BE2C (cell line): ENCODE data around the gene RFX8.

Source experiments
- DNase-seq: peaks from one replicate; pipeline ENCODE4 v3.0.0-alpha.2; 2020
- H3K27me3 ChIP-seq: fragments of 250-450 bp; sonication (Bioruptor Pico); 2 replicates; pipeline ENCODE4 v1.5.1; 2020; ENCODE audit warnings: mild to moderate bottlenecking
- H3K36me3 ChIP-seq: fragments of 250-450 bp; sonication (Bioruptor Pico); 2 replicates; pipeline ENCODE4 v1.5.1; 2020; ENCODE audit warnings: mild to moderate bottlenecking
- H3K4me1 ChIP-seq: fragments of 250-450 bp; sonication (Bioruptor Pico); 2 replicates; pipeline ENCODE4 v1.5.1; 2020
- H3K4me3 ChIP-seq: 2 replicates; pipeline ENCODE4 v1.5.1; 2011; ENCODE audit warnings: low read depth, low read length
- H3K9me3 ChIP-seq: fragments of 250-450 bp; sonication (Bioruptor Pico); 2 replicates; pipeline ENCODE4 v1.5.1; 2020
- CTCF ChIP-seq: IDR thresholded peaks from 2 replicates; pipeline ENCODE4 v1.5.1; 2012; ENCODE audit warnings: mild to moderate bottlenecking, low read depth, low read length

RFX8 gene

GRCh38 chr2:101374821-101375561, 99.9 kb downstream of the RFX8 start:
- no peak for DNase-seq
- H3K36me3 ChIP-seq: no peaks in the 10 kb centered on the region
- no peaks in the 10 kb centered on the region for H3K9me3 ChIP-seq
- TF ChIP-seq CTCF: no peak
- H3K4me3 ChIP-seq: no peak overlapping the region
- no peaks in the 10 kb centered on the region for H3K27me3 ChIP-seq
- no peaks in the 10 kb centered on the region for H3K4me1 ChIP-seq

- no peaks in the 10 kb centered on the region for H3K4me1 ChIP-seq
These were observed 102.1 kb downstream of the RFX8 start for GRCh38 chr2:101372792-101373191.

GRCh38 chr2:101371636-101372035, 103.3 kb downstream of the RFX8 start:
- Histone ChIP-seq H3K4me1 (no peaks in the 10 kb centered on the region), H3K9me3 (no peaks in the 10 kb centered on the region), H3K36me3 (no peaks in the 10 kb centered on the region), H3K4me3 (no peak overlapping the region), H3K27me3 (no peaks in the 10 kb centered on the region)
- DNase-seq: no peak
- no peak for TF ChIP-seq CTCF

More at GRCh38 chr2:101372792-101373191, 102.1 kb downstream of the RFX8 start:
- Histone ChIP-seq H3K36me3 (no peaks in the 10 kb centered on the region), H3K4me3 (no peak overlapping the region), H3K9me3 (no peaks in the 10 kb centered on the region), H3K27me3 (no peaks in the 10 kb centered on the region)
- no peak for DNase-seq
- TF ChIP-seq CTCF: no peak

GRCh38 chr2:101369100-101369499, 105.8 kb downstream of the RFX8 start:
- Histone ChIP-seq H3K4me1 (no peaks in the 10 kb centered on the region), H3K36me3 (no peaks in the 10 kb centered on the region), H3K9me3 (no peaks in the 10 kb centered on the region), H3K27me3 (no peaks in the 10 kb centered on the region), H3K4me3 (no peak overlapping the region)
- TF ChIP-seq CTCF: no peak
- no peak for DNase-seq

GRCh38 chr2:101368376-101368775, 106.5 kb downstream of the RFX8 start:
- Histone ChIP-seq H3K36me3 (no peaks in the 10 kb centered on the region), H3K4me1 (no peaks in the 10 kb centered on the region), H3K4me3 (no peak overlapping the region), H3K9me3 (no peaks in the 10 kb centered on the region), H3K27me3 (no peaks in the 10 kb centered on the region)
- no peak for TF ChIP-seq CTCF
- no peak for DNase-seq

GRCh38 chr2:101367508-101367907, 107.4 kb downstream of the RFX8 start:
- Histone ChIP-seq H3K36me3 (no peaks in the 10 kb centered on the region), H3K4me1 (no peaks in the 10 kb centered on the region), H3K9me3 (no peaks in the 10 kb centered on the region), H3K27me3 (no peaks in the 10 kb centered on the region), H3K4me3 (no peak overlapping the region)
- no peak for DNase-seq
- TF ChIP-seq CTCF: no peak
